ENCODE measurements around the gene MEAK7. TPM values are rescaled to one million over a fixed set of nuclear protein-coding genes. Genes with fewer than 3 reads are reported as not detected.

Gene MEAK7
- total and polyA plus RNA-seq, 2 of the 4 experiments (the other 2 are of a cell fraction) = 27.4 to 39.0 TPM

- H2AK9ac ChIP-seq (replicated peaks; ENCODE audit: low read depth, low read length, poor library complexity) = no peak overlapping the region
- H3K4me1 ChIP-seq (ENCODE audit: control insufficient read depth, insufficient read depth, low read length) = no peaks in the 10 kb centered on the region; the same call in 1 of the 2 replicates
- ATAC-seq (ENCODE audit: low read depth) (no peak), DNase-seq (no peak)
- H3K23ac ChIP-seq (ENCODE audit: low read depth, low read length) = no peak overlapping the region
- no peak overlapping the region for H3K14ac ChIP-seq (replicated peaks; ENCODE audit: low read depth, low read length)
- peaks cover 12% of the 10 kb centered on the region for H4K20me1 ChIP-seq (ENCODE audit: insufficient read depth, low read length)
- TF ChIP-seq RFX5 (IDR thresholded peaks at IDR 0.05; ENCODE audit: low read depth, low read length) (no peak), CHD1 (IDR thresholded peaks at IDR 0.05; ENCODE audit: low read depth, low read length) (no peak), NFE2L2 (IDR thresholded peaks at IDR 0.05; ENCODE audit: low read depth, low read length) (no peak), BHLHE40 (IDR thresholded peaks at IDR 0.05; ENCODE audit: low read depth, low read length) (no peak), CTCF (conservative IDR thresholded peaks at IDR 0.05; ENCODE audit: low read depth, low read length) (no peak), POLR2A (IDR thresholded peaks at IDR 0.05; ENCODE audit: low read depth, low read length) (no peak), MXI1 (IDR thresholded peaks at IDR 0.05; ENCODE audit: borderline replicate concordance, low read depth, low read length) (no peak), SMC3 (IDR thresholded peaks at IDR 0.05; ENCODE audit: low read depth, low read length) (no peak), USF2 (IDR thresholded peaks at IDR 0.05; ENCODE audit: low read depth, low read length) (no peak)
- H3K4me2 ChIP-seq (ENCODE audit: low read depth, low read length) = no peak overlapping the region
- H2BK5ac ChIP-seq (ENCODE audit: low read depth, low read length, poor library complexity, severe bottlenecking) = no peak overlapping the region
- CTCF ChIA-PET = no interaction called here
- intact Hi-C loops (cut with micrococcal nuclease) (loop anchor here (10.0 kb wide), 1 partner anchor 372 kb away; the partner anchor contains the start of gene MBTPS1), in situ Hi-C loops (cut with MboI; ENCODE audit: low sequenced_read_pairs) (loop anchor here (10.0 to 25.0 kb wide), 2 partner anchors 402 to 524 kb away; partner anchors contain the start of genes NECAB2 and OSGIN1), dilution Hi-C loops (cut with HindIII; ENCODE audit: low sequenced_read_pairs, unreplicated experiment) (no loop called here)
- peaks cover 12 to 44% of the 10 kb centered on the region in 2 experiments; a peak in 3 of 4 replicates for H3K79me1 ChIP-seq (ENCODE audit: low read depth in 1 of 2, low read length in 2 of 2)
- no peak overlapping the region for H2BK15ac ChIP-seq (ENCODE audit: low read depth, low read length)
- H3K18ac ChIP-seq (ENCODE audit: low read depth, low read length) = no peak overlapping the region
- H4K5ac ChIP-seq (ENCODE audit: low read depth, low read length) = no peak overlapping the region
- H2BK20ac ChIP-seq (ENCODE audit: low read depth, low read length) = no peak overlapping the region
- H3K4ac ChIP-seq (ENCODE audit: low read depth, low read length) = no peak overlapping the region
- no peak overlapping the region for H4K91ac ChIP-seq (ENCODE audit: insufficient read depth, low read depth, low read length)
- no peak overlapping the region for H3K27ac ChIP-seq (ENCODE audit: insufficient read depth, low read length)
- H2AFZ ChIP-seq (replicated peaks; ENCODE audit: low read length, poor library complexity) = no peak overlapping the region
- no peaks in the 10 kb centered on the region for H3K27me3 ChIP-seq (ENCODE audit: control insufficient read depth, insufficient read depth, low read length)
- no peak overlapping the region for H2BK120ac ChIP-seq (ENCODE audit: low read depth, low read length)
- H2AK5ac ChIP-seq (ENCODE audit: low read depth, low read length) = no peak overlapping the region
- no peaks in the 10 kb centered on the region for H3K9me1 ChIP-seq (ENCODE audit: insufficient read depth, low read length)
- peaks cover 47% of the 10 kb centered on the region for H3K36me3 ChIP-seq (ENCODE audit: control insufficient read depth, insufficient read depth, low read length)
- H3K56ac ChIP-seq (ENCODE audit: extremely low read depth, insufficient read depth, low read length) = no peak overlapping the region
- no peak overlapping the region for H3K4me3 ChIP-seq (ENCODE audit: insufficient read depth, low read depth, low read length)
- no peak overlapping the region for H3K9ac ChIP-seq (ENCODE audit: low read depth, low read length)
- no peak overlapping the region for H4K8ac ChIP-seq (ENCODE audit: low read depth in 2 of 2, low read length in 2 of 2)
- no peaks in the 10 kb centered on the region for H3K9me3 ChIP-seq (ENCODE audit: control insufficient read depth, insufficient read depth, low read length)
- BruUV-seq (replicated peaks) = no TSS peak
- 95% methylated on average over 9 of the region's 17 CpGs; no CpG with 5 or more reads in 1 of the 2 experiments for WGBS, 2 experiments (ENCODE audit: extremely low coverage in 2 of 2, insufficient read length in 1 of 2)
- POLR2A ChIA-PET (ENCODE audit: unreplicated experiment) = no interaction called here
Measured at GRCh38 chr16:84486551-84487235, 17.8 kb downstream of the MEAK7 start.
